HG03457 (cell line): ENCODE data around the gene KIF5C.
"Not testable (repeated sequence)": the region's sequence is repeated elsewhere in the genome, so short reads cannot be mapped to it uniquely, and the experiment has no call there.

Source experiments
- ATAC-seq: cut with Tn5 transposase; IDR thresholded peaks from one replicate; pipeline ENCODE4 v1.9.1; 2021; ENCODE audit warnings: moderate number of reproducible peaks; ENCODE audit not compliant: unreplicated experiment

KIF5C gene

DNA sequence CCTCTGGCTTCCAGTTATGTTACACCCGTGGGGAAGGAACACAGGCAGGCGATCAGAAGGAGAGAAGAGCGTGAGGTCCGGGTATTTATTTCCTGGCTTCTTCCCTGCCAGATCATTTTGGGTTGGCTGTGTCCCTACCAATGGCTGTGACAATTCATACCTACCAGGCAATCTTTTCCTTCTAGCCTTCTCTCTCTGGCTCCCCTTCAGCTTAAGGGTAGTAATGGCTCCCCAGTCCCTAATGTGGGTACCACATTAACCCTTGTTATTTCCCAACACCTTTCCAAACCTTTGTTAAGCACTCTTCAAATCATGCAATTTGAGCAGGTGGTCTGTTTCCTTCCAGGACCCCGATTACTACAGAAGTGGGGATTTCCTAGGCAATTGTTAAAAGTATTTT is 84.7 kb downstream of the KIF5C start:
- no peak for ATAC-seq

DNA sequence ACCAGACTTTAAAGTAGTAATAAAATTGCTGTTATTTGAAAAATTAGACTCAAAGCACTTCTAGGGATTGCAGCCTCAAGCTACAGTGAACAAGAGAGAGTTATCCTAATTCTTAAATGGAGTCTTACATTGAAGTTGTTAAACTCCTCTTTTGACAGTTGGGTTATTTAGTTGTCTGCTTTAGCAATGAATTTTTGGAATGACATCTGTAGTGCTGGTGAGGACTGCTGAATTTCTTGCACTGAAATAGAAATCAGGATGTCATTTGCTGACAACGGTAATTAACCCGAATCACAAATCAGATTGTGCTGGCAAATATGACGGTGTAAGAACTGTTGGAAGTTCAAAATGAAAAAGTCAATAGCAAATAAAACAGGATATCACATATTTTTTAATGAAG is 85.5 kb downstream of the KIF5C start:
- ATAC-seq, result no peak

DNA sequence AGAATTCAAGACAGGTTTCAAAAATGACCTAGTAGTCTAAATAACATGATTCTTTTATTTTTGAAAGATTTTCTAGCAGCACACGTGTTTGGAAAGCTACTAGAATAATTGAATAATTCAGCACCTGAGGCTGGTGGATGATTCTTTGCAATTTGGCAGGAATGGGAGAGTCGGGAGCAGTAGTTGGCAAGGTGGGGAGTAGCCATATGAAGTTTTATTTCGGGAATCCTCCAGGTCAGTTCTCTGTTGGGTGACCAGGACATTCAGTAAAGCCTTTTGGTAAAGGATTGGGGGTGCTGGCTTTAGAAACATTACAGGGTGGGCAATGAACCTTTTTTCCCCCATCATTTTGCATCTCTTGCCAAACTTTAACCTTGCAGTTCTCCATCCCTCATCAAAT is 88.4 kb downstream of the KIF5C start:
- ATAC-seq, result no peak

DNA sequence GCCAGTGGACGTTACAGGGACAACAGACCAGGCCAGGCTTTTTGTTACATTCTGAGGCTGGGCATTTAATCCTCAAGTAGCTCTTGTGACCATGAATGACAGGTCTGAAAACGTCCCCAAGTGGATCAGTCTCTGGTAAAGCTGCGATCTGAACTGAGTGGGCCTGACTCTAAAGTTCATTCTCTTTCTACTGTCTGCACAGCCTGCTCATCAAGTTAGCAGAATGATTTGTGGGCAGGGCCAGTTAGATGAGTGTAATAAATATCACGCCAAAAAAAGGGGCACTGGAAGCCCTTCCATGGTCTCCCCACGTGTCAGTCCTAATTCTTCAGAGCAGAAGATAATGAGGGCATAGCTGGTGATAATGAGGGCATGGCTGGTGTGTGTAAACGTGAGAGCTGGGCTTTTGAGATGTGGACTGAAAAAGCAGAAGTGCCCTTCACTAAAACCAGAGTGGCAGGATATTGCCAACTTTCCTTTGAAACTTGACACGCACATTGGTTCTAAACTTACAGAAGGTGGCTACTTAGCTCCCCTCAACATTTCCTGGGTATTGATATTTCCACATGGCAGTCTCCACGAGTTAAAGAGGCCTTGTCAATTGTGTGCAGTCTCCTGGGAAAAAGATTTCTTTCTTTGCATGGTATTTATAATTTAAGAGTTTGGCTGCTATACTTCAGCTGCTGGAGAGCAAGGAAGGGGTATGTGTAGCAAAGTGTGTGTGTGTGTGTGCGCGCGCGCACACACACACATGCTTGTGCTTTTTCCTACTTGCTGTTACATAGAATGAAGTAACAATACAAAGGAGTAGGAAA is 90.8 kb downstream of the KIF5C start:
- ATAC-seq, result peak; percentile 55

DNA sequence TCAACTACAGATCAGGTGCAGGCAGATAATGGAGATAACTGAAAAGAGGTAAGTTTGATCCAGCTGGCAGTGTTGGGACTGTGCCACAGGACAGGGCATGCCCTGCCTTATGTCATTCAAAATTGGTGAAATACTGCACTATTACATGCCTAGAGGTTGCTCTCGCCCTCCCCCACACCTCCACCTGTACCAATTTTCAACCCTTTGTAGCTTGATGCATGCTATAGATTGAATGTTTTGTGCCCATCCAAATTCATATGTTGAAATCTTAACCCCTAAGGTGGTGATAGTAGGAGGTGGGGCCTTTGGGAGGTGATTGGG is 91.4 kb downstream of the KIF5C start:
- ATAC-seq, result no peak

DNA sequence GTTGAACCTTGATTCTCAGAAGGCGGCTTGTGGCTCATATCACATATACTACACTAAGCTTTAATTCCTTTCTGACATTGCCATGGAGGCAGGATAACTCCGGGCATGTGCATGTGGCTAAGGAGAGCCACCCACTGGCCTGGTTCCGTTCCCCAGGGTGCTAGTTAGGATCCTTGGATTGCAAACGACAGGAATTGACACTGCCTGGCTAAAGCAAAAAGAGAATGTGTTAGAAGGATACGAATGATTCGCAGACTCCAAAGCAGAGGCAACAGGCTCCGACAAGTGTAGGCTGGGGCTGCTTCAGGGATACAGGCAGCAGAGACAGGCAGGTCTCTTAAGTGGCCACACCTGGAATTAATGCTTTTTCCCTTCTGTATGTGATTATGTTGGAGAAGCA is 92.0 kb downstream of the KIF5C start:
- ATAC-seq, result no peak

DNA sequence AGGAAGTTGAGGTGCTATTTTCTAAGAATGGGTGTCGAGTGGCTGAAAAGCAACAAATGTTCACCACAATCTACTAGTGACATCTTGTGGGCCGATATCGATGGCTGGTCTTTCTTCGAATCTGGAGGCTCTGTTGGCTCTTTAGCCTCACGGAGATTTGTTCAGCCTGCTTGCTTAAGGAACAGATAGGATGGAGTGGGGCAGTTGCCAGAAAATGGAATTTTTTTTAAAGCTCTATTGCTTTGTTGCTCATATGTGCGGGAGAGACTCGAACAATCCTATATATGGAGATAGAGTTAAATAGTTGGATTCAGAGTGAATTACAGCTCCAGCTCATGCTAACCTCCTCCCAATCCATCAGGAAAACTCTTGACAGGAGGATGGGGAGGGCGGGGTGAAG is 92.6 kb downstream of the KIF5C start:
- no peak for ATAC-seq

DNA sequence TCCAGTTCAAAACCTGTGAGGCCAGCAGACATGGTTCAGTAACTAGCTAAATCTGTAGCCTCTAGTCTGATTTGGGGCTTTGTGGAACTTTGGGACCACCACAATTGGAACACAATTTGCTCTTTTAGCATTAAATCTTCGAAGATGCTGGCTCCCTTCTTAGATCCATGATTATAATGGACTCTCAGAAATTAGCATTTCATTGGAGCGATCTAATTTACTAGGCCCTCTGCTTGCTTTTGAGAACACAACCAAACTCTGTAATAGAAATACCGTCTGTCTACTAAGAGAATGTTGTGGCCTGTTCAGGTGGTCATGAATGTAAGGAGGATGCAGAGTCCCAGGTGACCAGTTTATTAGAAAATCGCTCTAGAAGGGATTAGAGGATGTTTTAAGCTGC is 93.3 kb downstream of the KIF5C start:
- no peak for ATAC-seq

DNA sequence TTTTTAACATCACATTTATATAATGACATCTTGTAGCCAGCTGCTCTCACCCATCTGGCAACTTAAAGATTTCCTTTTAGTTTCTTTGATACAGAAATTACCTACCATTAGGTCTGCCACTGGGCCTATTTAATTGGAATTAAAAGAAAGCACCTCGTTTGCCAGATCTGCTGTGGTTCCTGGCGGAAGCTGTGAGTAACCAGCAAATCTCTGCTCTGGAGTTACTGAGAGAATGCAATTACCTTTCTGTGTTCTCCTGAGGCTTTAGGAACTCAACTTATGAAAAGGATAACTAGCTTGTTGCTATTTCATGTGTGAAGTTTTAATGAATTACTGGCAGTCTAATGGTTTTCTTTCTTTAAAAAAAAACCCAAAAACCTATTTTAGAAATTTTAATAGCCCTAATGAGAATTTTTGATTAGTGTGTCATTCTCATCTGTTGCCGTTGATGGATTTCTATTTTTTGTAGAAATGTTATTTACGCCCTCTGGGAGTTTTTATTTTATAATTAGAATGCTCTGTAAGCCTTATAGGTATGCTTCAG is 93.8 kb downstream of the KIF5C start:
- ATAC-seq, result no peak

DNA sequence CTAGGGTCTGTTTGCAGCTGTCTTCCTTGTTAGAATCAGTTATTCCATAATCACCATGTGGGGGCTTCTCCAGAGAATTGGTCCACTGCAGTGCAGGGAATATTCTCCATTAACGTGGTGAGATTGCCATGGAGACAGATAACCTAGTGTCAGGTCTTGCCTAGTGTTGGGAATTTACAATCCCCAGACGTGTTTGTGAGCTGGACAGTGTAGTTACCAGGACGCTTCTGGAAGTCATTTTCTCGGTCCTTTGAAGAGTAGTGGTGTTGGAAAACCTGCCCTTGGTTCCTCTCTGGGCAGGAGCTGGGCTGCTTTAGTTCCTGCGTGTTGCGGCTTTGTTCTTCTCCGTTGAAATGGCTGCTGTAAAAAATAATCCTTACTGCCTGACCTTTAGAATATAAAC is 94.6 kb downstream of the KIF5C start:
- ATAC-seq, result no peak

DNA sequence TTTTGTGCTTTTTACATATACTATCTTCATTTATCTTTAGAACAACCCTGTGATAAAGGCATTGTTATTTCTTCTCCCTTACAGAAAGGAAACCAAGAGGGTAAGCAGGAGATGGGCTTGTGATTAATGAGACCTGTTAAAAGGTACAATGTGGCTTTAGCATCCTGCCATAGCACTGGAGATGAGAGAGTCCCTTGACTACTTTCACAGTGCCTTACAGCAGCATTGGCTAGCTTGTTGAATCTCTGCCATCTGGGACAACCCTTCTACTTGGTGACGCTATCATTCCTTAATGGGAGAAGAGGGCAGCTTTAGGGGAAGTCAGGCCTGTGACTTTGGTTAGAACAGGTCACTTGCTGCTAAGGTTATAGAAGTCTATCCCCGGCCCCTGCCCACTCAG is 95.4 kb downstream of the KIF5C start:
- ATAC-seq, result no peak

DNA sequence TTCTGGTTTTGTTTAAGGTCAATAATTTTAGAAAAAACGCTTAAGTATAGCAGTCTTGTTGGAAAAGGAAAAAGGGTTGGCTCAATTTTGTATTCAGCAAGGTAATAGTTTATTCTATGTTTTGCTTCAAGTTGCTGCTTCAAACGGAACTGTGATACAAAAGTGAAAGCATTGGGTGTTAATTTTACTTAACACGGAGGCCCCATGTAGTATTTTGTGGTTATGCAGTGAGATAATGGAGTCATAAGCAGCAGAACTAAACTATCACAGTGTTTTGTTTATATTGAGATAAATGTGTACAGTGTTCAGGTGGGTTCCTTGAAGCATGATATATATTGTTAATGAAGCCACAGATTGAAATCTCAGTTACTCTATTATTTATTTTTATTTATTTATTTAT is 96.5 kb downstream of the KIF5C start:
- ATAC-seq, result peak; percentile 75

DNA sequence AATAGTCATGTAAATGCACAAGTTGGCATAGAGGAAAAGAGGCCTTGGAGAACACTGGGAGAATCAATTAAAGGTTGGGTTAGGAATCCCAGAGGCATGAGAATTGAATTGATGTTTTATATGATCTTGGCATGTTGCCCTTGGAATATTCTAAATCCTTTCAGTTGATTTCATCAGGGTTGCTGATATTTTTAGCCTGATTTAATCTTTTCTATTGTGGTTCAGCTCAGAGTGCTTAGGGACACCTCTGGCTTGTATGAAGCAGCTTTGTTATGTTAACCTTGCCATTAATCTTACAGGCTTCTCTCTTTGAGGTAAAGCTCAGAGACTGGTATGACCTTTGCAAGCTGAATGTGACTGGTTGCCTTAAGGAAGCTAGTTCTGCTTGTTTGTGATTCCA is 99.1 kb downstream of the KIF5C start:
- no peak for ATAC-seq

DNA sequence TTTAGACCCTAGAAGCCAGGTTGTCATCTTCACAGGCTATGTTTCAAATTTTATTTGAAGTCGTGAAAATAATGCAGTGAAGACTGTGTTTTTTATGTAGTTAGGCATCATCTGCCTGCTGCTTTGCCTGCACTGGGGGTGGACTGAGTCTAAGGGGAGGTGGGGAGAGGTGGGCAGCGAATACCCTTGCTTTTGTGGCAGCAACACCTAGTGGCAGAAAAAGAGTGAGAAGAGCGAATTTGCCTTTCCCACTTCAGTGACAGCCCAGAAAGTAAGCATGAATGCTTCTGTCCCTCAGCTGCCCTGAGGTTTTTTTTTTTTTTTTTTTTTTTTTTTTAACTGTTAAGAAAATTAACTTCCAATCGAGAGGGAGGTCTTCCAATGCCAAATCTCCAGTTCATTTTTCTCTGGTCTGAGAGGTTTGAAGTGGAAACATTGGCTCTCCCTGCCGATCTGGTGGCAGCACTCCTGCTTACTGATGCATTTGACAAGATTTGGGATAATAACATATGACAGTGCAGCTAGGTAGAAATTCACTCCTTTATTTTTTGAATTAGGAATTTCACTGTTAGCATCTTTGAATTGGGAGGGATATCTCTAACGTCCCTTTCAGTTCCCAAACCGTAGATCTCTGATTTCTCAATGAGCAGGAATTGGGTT is 103.1 kb downstream of the KIF5C start:
- ATAC-seq, result no peak

DNA sequence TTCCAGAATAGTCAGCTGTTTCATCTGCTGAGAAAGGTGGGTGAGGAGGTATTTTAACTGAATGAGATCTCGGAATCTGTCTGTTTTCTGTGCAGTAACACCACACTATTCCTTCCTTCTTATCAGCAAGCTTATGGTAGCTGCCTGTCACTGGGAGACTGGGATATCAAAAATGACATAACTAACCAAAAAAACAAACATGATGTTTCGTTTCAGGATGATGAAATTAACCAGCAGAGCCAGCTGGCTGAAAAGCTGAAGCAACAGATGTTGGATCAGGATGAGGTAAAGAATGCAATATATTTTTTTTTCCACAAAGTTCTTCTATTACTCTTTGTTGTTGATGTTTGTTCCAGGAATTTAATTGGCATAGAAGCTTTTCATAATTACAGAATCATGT is 103.7 kb downstream of the KIF5C start:
- no peak for ATAC-seq

DNA sequence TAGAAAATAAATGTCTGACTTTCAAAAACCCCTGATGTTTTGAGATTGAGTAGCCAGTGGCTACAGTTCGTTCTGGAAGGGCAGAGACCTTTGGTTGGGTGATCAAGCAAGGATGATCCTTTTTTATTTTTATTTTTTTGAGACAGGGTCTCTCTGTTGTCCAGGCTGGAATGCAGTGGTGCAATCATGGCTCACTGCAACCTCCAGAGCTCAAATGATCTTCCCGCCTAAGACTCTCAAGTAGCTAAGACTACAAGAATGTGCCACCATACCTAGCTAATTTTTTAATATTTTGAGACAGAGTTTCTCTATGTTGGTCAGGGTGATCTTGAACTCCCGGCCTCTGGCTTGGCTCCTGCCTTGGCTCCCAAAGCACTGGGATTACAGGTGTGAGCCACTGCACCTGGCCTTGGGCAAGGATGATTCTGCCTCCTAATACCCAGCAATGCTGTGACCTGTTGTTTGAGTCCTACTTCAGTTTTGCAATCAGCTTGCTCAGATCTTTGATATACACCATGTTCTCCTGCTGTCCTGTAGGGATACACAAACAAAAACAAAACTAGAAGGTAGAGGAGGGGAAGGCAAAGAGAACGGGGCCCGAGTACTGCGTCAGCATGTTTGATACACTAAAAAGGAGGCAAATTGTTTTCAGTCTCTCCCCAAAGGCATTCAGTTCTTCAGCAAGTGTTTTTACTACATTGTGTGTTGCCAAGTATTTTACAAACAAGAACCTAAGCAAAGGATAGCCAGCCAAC is 104.3 kb downstream of the KIF5C start:
- no peak for ATAC-seq

DNA sequence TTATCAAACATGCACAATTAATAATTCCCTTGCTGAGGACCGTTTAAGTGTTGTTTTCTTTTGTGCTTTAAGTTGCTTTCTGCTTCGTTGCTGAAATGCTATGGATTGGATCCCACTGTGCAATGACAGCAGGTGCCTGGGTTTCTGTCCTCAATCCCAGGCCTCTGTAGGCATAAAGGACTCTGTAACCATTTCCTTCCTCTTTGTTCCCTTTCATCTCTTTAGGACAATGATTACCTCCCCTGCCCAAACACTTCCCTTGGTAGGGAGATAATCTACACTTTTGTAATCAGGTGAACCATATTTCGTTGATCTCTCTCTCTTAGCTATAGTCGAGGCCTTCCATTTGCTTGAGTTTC is 104.9 kb downstream of the KIF5C start:
- ATAC-seq, result no peak

DNA sequence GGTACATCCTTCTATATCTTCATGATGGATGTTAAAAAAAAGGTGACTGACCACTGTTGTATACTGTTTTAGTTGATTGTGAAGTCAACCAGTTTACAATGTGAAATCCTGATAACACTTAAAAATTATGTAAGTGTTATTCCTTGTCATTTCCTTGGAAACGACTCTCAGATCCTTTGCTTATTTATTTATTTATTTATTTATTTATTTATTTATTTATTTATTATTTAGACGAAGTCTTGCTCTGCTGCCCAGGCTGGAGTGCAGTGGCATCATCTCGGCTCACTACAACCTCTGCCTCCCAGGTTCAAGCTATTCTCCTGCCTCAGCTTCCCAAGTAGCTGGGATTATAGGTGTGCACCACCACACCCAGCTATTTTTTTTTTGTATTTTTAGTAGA is 105.5 kb downstream of the KIF5C start:
- ATAC-seq, result not testable (repeated sequence)

DNA sequence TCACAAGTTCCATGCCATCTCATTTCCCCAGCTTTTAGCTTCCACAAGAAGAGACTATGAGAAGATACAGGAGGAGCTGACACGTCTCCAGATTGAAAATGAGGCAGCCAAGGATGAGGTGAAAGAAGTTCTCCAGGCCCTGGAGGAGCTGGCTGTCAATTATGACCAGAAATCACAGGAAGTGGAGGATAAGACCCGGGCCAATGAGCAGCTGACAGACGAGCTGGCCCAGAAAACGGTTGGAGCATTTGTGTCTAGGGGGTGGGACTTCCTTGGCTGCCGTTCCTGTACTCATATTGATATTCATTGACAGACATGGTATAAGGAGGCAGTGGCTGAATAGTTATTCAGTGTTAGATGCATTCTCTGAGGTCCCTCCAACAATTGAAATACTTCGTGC is 106.3 kb downstream of the KIF5C start:
- no peak for ATAC-seq

DNA sequence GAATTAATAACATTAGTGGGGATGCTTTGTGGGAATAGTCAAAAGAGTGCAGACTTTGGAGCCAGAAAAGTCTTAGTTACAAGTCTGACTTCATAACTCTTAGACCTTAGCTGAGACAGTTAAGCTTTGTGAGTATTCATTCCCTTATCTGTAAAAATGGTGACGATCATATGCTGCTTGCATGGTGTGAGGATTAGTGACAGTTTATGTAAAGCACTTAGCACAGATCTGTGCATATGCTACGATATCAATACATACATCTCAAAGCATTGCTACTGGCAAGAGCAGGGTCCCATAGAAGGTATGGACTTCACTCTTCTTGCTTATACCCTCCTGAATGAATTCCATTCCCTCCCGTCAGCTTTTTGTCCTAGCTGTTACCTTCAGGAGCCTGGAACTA is 106.8 kb downstream of the KIF5C start:
- ATAC-seq, result no peak

DNA sequence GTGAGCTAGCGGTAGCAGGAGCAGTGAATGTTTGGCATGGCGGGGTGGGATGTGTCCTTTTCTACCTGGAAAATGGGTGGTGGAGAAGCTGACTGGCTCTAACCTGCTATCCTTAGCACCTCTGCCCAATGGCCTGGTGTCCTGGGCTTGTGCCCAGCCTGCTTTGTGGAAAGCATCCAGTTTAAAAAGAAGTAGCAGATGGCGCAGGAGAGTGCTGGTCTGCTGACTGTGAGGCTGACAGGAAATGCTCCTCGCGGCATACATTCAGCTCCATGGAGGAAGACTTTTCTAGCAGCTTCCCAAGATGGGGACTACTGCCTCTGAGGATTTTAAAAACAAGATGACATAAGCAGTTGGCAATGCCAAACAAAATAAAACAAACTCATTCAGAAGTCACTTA is 107.3 kb downstream of the KIF5C start:
- no peak for ATAC-seq

DNA sequence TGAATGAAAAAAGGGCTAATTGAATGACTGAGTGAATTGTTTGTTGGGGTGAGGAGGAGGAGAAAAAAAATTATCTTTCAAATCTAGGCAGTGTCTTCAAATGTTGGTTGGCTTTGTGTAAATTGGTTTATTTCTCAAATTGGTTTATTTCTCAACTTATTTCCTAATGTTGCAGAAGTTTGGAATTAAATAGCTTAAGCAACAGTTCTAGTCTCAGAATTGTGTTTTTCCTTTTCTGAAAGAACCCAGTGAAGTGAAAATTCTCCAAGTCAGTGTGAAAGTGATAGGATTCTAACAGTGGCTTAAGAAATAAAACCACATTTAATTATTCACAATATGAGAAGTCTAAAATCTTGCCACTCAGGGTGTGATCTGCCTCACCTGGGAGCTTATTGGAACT is 108.9 kb downstream of the KIF5C start:
- no peak for ATAC-seq
